Liver (tissue), 9 donors: Measurements from ENCODE around the gene CHERP. TPM values are rescaled to one million over a fixed set of nuclear protein-coding genes. Genes with fewer than 3 reads are reported as not detected.

ENCODE experiments used
- DNase-seq: peaks from one replicate; pipeline ENCODE4 v3.0.0-alpha.2; 2017; ENCODE audit warnings: low spot score
- H3K27ac ChIP-seq, 2 donors: one replicate each; pipeline ENCODE4 v1.7.0; 2013; ENCODE audit warnings: inconsistent platforms in 2 of 2, low read length in 2 of 2, control low read depth in 1 of 2, low read depth in 1 of 2, mild to moderate bottlenecking in 1 of 2
- H3K27me3 ChIP-seq, 4 donors: one replicate each; pipeline versions ENCODE4 v1.6.1 to v1.7.0; 2013; ENCODE audit warnings: low read length in 3 of 4, inconsistent platforms in 1 of 4, mild to moderate bottlenecking in 1 of 4, moderate library complexity in 1 of 4; ENCODE audit not compliant: control insufficient read depth in 4 of 4, insufficient read depth in 4 of 4
- H3K36me3 ChIP-seq, 4 donors: one replicate each; pipeline versions ENCODE4 v1.6.1 to v1.7.0; 2013; ENCODE audit warnings: low read length in 3 of 4, mild to moderate bottlenecking in 3 of 4, low read depth in 1 of 4, moderate library complexity in 1 of 4; ENCODE audit not compliant: control insufficient read depth in 4 of 4, insufficient read depth in 3 of 4
- H3K4me1 ChIP-seq, 4 donors: one replicate each; pipeline versions ENCODE4 v1.6.1 to v1.7.0; 2013; ENCODE audit warnings: low read length in 3 of 4, mild to moderate bottlenecking in 3 of 4, moderate library complexity in 1 of 4; ENCODE audit not compliant: control insufficient read depth in 4 of 4, insufficient read depth in 4 of 4
- H3K4me3 ChIP-seq, 3 donors: one replicate each; pipeline versions ENCODE4 v1.6.1 to v1.7.0; 2013; ENCODE audit warnings: low read length in 3 of 3, control low read depth in 1 of 3, low read depth in 1 of 3, mild to moderate bottlenecking in 1 of 3
- H3K9ac ChIP-seq, 2 donors: one replicate each; pipeline ENCODE4 v1.7.0; 2013; ENCODE audit warnings: low read length in 2 of 2, mild to moderate bottlenecking in 2 of 2, moderate library complexity in 2 of 2, control low read depth in 1 of 2, low read depth in 1 of 2
- H3K9me3 ChIP-seq, 4 donors: one replicate each; pipeline versions ENCODE4 v1.6.1 to v1.7.0; 2013; ENCODE audit warnings: low read length in 3 of 4; ENCODE audit not compliant: control insufficient read depth in 4 of 4
- FOXA1 ChIP-seq: IDR thresholded peaks from 2 replicates; pipeline ENCODE4 v1.6.1; 2016; ENCODE audit warnings: antibody characterized with exemption
- FOXA2 ChIP-seq: IDR thresholded peaks from 2 replicates; pipeline ENCODE4 v1.6.1; 2016; ENCODE audit warnings: antibody characterized with exemption
- GABPA ChIP-seq, 2 donors: IDR thresholded peaks in 1 of 2; conservative IDR thresholded peaks in 1 of 2; 2 replicates each; pipeline ENCODE4 v1.6.1; 2016; ENCODE audit warnings: antibody characterized with exemption in 2 of 2, mild to moderate bottlenecking in 1 of 2, moderate library complexity in 1 of 2
- JUND ChIP-seq, 2 donors: IDR thresholded peaks; 2 replicates each; pipeline ENCODE4 v1.6.1; 2016; ENCODE audit warnings: antibody characterized with exemption in 2 of 2
- NR2F2 ChIP-seq: IDR thresholded peaks from 2 replicates; pipeline ENCODE4 v1.6.1; 2016; ENCODE audit warnings: antibody characterized with exemption
- RAD21 ChIP-seq, 2 donors: IDR thresholded peaks; 2 replicates each; pipeline ENCODE4 v1.6.1; 2016; ENCODE audit warnings: antibody characterized with exemption in 2 of 2, mild to moderate bottlenecking in 2 of 2
- SP1 ChIP-seq: IDR thresholded peaks from 2 replicates; pipeline ENCODE4 v1.6.1; 2018; ENCODE audit warnings: antibody characterized with exemption, mild to moderate bottlenecking
- TAF1 ChIP-seq: conservative IDR thresholded peaks from 2 replicates; pipeline ENCODE4 v1.6.1; 2016; ENCODE audit warnings: antibody characterized with exemption, mild to moderate bottlenecking
- YY1 ChIP-seq: IDR thresholded peaks from 2 replicates; pipeline ENCODE4 v1.6.1; 2016; ENCODE audit warnings: antibody characterized with exemption, mild to moderate bottlenecking
- WGBS: extraction: QIAGEN DNeasy Blood & Tissue Kit; methylation state at CpG from one replicate; pipeline ENCODE4 v1.1.7; 2013; 5-methylcytosine and 5-hydroxymethylcytosine counted together
- polyA plus RNA-seq, 2 donors: library from polyadenylated mRNA; stranded (reverse) in 1 of 2; unstranded in 1 of 2; fragments of 200-250 nt in 1 of 2; fragments of >200 nt in 1 of 2; fragmentation: Nextera tagmentation in 1 of 2; extraction: Ambion mirVana in 1 of 2; gene quantifications; one replicate each; pipeline versions ENCODE4 v1.2.1 to v1.2.3, GENCODE V29; 2013 to 2015
- total RNA-seq, 2 donors: library from RNA; depleted of rRNA; stranded (reverse); fragments of >200 nt; gene quantifications; one replicate each; pipeline ENCODE4 v1.2.3, GENCODE V29; 2014
- TF ChIP-seq, protein P1 (sequence below): IDR thresholded peaks from 2 replicates; pipeline ENCODE4 v1.6.1; 2016; ENCODE audit warnings: antibody characterized with exemption
- TF ChIP-seq, protein P2 (sequence below): IDR thresholded peaks from 2 replicates; pipeline ENCODE4 v1.6.1; 2016; ENCODE audit warnings: antibody characterized with exemption
- TF ChIP-seq, protein P3 (sequence below): IDR thresholded peaks from 2 replicates; pipeline ENCODE4 v1.6.1; 2016; ENCODE audit warnings: antibody characterized with exemption, mild to moderate bottlenecking
- donor health status: healthy.
- donor health status: healthy.
- donor health status: healthy.
- donor health status: healthy.
- donor health status: healthy.

CHERP gene
- total and polyA plus RNA-seq, 4 donors, result 8.5 to 14.0 (median 9.0) TPM

DNA sequence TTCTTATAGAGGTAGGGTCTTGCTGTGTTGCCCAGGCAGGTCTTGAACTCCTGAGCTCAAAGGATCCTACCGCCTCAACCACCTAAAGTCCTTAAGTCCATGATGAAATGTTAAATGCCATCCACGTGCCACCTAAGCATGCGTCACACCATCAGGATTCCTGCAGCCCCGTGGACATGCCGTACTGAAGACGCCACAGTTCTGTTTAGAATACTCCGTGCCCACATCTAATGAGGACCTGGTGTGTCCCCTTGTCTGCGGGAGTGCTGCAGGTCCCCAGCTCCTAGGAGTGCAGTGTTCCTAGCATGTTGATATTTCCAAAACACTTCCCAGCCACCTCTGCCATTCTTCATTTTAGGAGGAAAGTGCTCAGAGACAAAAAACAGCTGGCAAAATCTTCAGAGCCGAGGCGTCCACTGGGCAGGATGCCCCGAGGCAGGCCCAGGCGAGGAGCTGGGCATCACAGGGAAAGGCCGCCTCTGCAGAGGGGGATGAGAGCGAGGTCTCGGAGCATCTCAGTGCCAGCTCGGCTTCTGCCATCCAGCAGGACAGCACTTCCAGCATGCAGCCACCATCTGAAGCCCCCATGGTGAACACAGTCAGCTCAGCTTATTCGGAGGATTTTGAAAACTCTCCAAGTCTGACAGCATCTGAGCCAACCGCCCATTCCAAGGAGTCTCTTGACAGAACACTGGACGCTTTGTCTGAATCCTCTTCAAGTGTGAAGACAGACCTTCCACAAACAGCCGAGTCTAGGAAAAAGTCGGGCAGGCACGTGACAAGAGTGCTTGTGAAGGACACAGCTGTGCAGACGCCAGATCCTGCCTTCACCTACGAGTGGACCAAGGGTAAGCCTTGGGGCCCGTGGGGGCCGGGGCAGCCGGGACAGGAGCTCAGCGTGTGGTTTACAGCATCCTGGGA, 32.8 kb downstream of the CHERP start:
- TF ChIP-seq GABPA (IDR thresholded peaks at IDR 0.05 in 1 of 2, conservative IDR thresholded peaks at IDR 0.05 in 1 of 2) (no peak), JUND (IDR thresholded peaks at IDR 0.05) (no peak), YY1 (no peak), FOXA1 (no peak), FOXA2 (no peak), RAD21 (IDR thresholded peaks at IDR 0.05) (no peak), SP1 (no peak), TAF1 (no peak), NR2F2 (no peak)
- TF ChIP-seq, protein P1, sequence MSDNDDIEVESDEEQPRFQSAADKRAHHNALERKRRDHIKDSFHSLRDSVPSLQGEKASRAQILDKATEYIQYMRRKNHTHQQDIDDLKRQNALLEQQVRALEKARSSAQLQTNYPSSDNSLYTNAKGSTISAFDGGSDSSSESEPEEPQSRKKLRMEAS, result no peak
- TF ChIP-seq, protein P2, sequence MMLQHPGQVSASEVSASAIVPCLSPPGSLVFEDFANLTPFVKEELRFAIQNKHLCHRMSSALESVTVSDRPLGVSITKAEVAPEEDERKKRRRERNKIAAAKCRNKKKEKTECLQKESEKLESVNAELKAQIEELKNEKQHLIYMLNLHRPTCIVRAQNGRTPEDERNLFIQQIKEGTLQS, result no peak
- TF ChIP-seq, protein P3, sequence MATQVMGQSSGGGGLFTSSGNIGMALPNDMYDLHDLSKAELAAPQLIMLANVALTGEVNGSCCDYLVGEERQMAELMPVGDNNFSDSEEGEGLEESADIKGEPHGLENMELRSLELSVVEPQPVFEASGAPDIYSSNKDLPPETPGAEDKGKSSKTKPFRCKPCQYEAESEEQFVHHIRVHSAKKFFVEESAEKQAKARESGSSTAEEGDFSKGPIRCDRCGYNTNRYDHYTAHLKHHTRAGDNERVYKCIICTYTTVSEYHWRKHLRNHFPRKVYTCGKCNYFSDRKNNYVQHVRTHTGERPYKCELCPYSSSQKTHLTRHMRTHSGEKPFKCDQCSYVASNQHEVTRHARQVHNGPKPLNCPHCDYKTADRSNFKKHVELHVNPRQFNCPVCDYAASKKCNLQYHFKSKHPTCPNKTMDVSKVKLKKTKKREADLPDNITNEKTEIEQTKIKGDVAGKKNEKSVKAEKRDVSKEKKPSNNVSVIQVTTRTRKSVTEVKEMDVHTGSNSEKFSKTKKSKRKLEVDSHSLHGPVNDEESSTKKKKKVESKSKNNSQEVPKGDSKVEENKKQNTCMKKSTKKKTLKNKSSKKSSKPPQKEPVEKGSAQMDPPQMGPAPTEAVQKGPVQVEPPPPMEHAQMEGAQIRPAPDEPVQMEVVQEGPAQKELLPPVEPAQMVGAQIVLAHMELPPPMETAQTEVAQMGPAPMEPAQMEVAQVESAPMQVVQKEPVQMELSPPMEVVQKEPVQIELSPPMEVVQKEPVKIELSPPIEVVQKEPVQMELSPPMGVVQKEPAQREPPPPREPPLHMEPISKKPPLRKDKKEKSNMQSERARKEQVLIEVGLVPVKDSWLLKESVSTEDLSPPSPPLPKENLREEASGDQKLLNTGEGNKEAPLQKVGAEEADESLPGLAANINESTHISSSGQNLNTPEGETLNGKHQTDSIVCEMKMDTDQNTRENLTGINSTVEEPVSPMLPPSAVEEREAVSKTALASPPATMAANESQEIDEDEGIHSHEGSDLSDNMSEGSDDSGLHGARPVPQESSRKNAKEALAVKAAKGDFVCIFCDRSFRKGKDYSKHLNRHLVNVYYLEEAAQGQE, result no peak
- H3K36me3 ChIP-seq, result peaks cover 3 to 6% (median 4%) of the 10 kb centered on the region in 4 donors
- H3K4me1 ChIP-seq, result peaks cover 0 to 2% (median 0%) of the 10 kb centered on the region in 4 donors
- no peaks in the 10 kb centered on the region for H3K27me3 ChIP-seq
- DNase-seq, result no peak
- no peak overlapping the region for H3K4me3 ChIP-seq
- WGBS, result 95% methylated on average over 28 of the region's 28 CpGs
- H3K27ac ChIP-seq, result no peak overlapping the region
- H3K9ac ChIP-seq, result no peak overlapping the region
- no peaks in the 10 kb centered on the region for H3K9me3 ChIP-seq

DNA sequence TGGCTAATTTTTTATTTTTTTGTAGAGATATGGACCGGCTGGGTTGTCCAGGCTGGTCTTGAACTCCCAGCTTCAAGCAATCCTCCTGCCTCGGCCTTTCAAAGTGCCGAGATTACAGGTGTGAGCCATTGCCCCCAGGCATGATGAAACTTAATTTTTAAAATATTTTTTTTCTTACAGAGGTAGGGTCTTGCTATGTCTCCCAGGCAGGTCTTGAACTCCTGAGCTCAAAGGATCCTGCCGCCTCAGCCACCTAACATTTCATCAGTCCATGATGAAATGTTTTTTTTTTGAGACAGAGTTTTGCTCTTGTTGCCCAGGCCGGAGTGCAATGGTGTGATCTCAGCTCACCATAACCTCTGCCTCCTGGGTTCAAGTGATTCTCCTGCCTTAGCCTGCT, 33.7 kb downstream of the CHERP start:
- no peak for DNase-seq

More for the DNA sequence above, 33.7 kb downstream of the CHERP start:
- 96% methylated on average over 5 of the region's 5 CpGs for whole genome bisulfite sequencing
- no peak overlapping the region for H3K4me3 ChIP-seq
- H3K9ac ChIP-seq, result no peak overlapping the region
- H3K36me3 ChIP-seq, result peaks cover 3 to 9% (median 8%) of the 10 kb centered on the region in 4 donors
- TF ChIP-seq, protein P3, result no peak
- no peak for TF ChIP-seq FOXA2
- TF ChIP-seq TAF1, result no peak
- no peak for TF ChIP-seq SP1
- TF ChIP-seq JUND (IDR thresholded peaks at IDR 0.05), result no peak
- peaks cover 0 to 2% (median 0%) of the 10 kb centered on the region in 4 donors for H3K4me1 ChIP-seq
- H3K27me3 ChIP-seq, result no peaks in the 10 kb centered on the region
- H3K9me3 ChIP-seq, result no peaks in the 10 kb centered on the region
- no peak overlapping the region for H3K27ac ChIP-seq
